HUES64 (cell line): ENCODE results near the gene FHIT.
"Not testable (repeated sequence)": the region's sequence is repeated elsewhere in the genome, so short reads cannot be mapped to it uniquely, and the experiment has no call there.

Source experiments
- H3K27ac ChIP-seq: 2 replicates; pipeline ENCODE4 v1.7.0; 2013; ENCODE audit warnings: low read depth, low read length, inconsistent platforms
- H3K27me3 ChIP-seq: 2 replicates; pipeline ENCODE4 v1.6.1; 2013; ENCODE audit warnings: mild to moderate bottlenecking, low read length; ENCODE audit not compliant: insufficient read depth
- H3K36me3 ChIP-seq: 2 replicates; pipeline ENCODE4 v1.6.1; 2013; ENCODE audit warnings: mild to moderate bottlenecking, low read length; ENCODE audit not compliant: insufficient read depth
- H3K4me1 ChIP-seq: 2 replicates; pipeline ENCODE4 v1.6.1; 2013; ENCODE audit warnings: mild to moderate bottlenecking, low read length, moderate library complexity; ENCODE audit not compliant: insufficient read depth
- H3K4me3 ChIP-seq: 2 replicates; pipeline ENCODE4 v1.5.1; 2013; ENCODE audit warnings: mild to moderate bottlenecking, low read length, moderate library complexity
- H3K9ac ChIP-seq: 2 replicates; pipeline ENCODE4 v1.6.1; 2013; ENCODE audit warnings: mild to moderate bottlenecking, low read depth, low read length
- H3K9me3 ChIP-seq: 2 replicates; pipeline ENCODE4 v1.6.1; 2013; ENCODE audit warnings: low read depth, low read length; ENCODE audit not compliant: insufficient read depth
- WGBS: fragments of 150-250, 120-280 bp; methylation state at CpG from one replicate; pipeline ENCODE4 v1.1.7; 2013; ENCODE audit warnings: missing lambda C conversion rate; 5-methylcytosine and 5-hydroxymethylcytosine counted together

FHIT gene

DNA sequence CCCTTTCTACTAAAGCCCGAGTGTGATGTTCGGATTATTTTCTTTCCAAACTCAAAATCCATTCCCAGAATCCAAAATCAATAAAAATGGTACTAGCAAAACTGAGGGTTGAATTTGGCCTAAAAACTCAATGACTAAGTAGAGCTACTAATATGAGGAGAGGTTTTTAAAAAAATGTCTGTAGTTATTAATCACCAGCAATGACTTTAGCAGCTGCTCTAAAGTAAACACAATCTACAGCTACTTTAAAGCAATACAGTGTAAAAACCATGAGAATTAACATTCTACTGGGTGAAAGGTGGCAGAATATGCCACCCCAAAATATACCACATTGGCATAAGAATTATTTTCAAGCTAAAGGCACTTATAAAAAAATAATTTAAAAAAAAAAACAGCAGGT lies 23.5 kb downstream of the FHIT start:
- Histone ChIP-seq H3K36me3 (no peaks in the 10 kb centered on the region), H3K4me3 (no peak overlapping the region), H3K27ac (no peak overlapping the region), H3K9me3 (no peaks in the 10 kb centered on the region), H3K9ac (no peak overlapping the region), H3K4me1 (no peaks in the 10 kb centered on the region), H3K27me3 (no peaks in the 10 kb centered on the region)
- WGBS: 90% methylated on average over 2 of the region's 2 CpGs

DNA sequence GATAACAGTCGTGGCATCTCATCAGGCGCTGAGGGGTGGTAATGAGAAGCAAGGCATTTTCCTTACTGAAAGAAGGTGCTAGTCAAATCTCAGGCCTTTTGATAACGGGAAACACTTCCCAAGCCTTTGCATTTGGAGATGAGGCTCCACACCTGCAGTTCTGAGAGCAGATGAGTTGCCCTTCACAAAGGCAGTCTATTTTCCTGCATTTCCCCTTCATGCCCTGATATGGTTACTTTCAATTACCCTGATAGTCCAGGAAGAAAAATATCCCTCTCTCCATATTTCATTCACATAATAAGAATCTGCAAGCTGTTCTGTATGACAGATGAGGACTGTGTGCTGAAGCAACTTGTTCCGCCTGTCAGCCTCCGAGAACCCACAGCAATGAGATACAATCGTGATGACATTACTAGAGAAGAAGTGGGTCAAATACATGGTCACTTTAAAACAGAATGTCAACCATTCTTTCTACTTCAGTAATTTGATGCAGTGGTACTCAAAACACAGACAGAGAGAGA lies 25.0 kb downstream of the FHIT start:
- Histone ChIP-seq H3K9me3 (no peaks in the 10 kb centered on the region), H3K4me3 (no peak overlapping the region), H3K27me3 (no peaks in the 10 kb centered on the region), H3K9ac (no peak overlapping the region), H3K4me1 (no peaks in the 10 kb centered on the region), H3K27ac (no peak overlapping the region), H3K36me3 (no peaks in the 10 kb centered on the region)
- WGBS: 92% methylated on average over 6 of the region's 6 CpGs

DNA sequence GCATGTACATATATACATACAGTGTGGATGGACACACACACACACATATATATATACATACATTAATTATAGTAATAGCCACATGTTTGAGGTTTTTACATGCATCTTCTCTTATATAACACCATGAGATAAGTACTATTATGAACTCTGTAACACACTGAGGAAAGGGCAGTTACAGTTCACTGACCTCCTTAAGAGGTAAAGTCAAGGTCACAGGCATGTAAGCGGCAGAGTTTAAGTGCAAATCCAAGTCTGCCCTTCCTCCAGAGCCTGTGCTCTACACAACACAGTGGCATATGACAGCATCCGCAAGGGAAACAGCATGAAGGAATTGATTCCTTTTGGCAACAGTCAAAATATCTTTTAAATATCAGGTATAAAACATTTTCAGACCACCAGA lies 26.4 kb downstream of the FHIT start:
- H3K4me1 ChIP-seq: no peaks in the 10 kb centered on the region
- no peak overlapping the region for H3K4me3 ChIP-seq
- no peaks in the 10 kb centered on the region for H3K27me3 ChIP-seq
- H3K9me3 ChIP-seq: no peaks in the 10 kb centered on the region
- 91% methylated on average over 2 of the region's 2 CpGs for WGBS
- H3K36me3 ChIP-seq: no peaks in the 10 kb centered on the region
- no peak overlapping the region for H3K9ac ChIP-seq
- no peak overlapping the region for H3K27ac ChIP-seq

DNA sequence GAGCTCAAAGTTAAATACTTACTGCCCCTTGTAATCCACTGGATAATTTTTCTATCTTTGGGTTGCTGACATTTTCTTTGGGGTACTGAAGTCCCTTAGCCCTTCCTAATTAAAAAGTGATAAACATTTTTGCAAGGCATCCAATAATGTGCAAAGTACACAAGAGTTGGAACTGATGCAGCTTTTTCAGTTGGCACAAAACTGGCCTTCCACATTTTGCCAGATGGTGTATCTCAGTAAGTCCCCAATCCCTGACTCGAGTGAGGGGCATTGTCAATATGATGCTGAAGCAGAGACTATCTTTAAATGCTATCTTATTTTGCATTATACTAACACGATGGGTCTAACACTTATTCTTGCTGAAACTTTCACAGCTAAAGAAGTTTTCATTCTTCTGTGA lies 27.8 kb downstream of the FHIT start:
- no peaks in the 10 kb centered on the region for H3K9me3 ChIP-seq
- H3K9ac ChIP-seq: no peak overlapping the region
- no peaks in the 10 kb centered on the region for H3K36me3 ChIP-seq
- no peaks in the 10 kb centered on the region for H3K27me3 ChIP-seq
- H3K4me3 ChIP-seq: no peak overlapping the region
- WGBS: 86% methylated on average over 2 of the region's 2 CpGs
- no peaks in the 10 kb centered on the region for H3K4me1 ChIP-seq
- no peak overlapping the region for H3K27ac ChIP-seq

DNA sequence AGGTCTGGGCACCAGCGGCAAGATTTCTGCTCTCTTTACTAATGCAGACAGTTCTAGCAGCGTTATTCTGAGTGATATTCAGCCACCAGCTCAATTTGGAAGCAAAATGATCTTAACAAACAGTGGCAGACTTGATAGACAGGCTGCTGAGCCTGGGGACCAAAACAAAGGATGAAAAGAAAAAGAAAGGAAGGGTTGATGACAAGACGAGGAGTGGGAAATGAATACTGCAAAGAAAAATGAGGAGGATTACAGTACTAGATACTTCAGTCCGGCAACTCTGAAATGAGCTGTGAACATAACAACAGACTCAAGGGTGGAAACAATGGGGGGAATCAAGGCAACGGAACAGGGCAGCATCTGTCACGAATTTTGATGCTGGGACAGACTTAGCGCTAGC lies 28.8 kb downstream of the FHIT start:
- no peak overlapping the region for H3K27ac ChIP-seq
- H3K9me3 ChIP-seq: no peaks in the 10 kb centered on the region
- no peaks in the 10 kb centered on the region for H3K27me3 ChIP-seq
- no peaks in the 10 kb centered on the region for H3K36me3 ChIP-seq
- no peaks in the 10 kb centered on the region for H3K4me1 ChIP-seq
- WGBS: 90% methylated on average over 7 of the region's 7 CpGs
- H3K9ac ChIP-seq: no peak overlapping the region
- H3K4me3 ChIP-seq: no peak overlapping the region

DNA sequence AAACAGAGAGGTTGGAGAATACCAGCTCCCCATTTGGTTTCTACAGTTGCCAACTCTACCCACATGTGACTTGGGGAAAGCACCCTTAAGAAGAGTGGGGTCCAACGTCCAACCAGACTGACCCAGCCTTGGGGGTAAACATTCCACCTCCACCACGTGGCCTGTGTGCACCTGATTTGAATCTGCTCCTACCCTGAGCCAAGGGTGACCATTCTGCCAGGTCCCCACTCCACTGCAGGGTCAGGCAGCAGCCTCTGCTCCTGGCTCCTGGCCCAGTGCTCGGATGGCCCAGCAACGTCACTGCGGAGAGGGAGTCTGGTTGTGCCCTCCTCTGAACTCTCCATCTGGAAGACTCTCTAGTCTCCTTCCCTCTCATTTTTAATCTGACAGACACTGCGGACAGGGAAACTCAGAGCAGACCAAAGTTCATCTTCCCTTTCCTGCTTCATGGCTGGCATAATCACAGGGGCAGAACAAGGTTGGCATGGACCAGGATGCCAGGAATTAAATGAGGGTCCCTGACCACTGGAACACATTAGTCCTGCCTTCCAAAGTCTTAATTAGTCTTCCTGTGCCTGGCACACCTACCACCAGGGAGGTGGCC lies 29.4 kb downstream of the FHIT start:
- H3K27me3 ChIP-seq: no peaks in the 10 kb centered on the region
- 92% methylated on average over 6 of the region's 6 CpGs for WGBS
- H3K4me1 ChIP-seq: no peaks in the 10 kb centered on the region
- no peak overlapping the region for H3K27ac ChIP-seq
- H3K4me3 ChIP-seq: no peak overlapping the region
- H3K9ac ChIP-seq: no peak overlapping the region
- H3K36me3 ChIP-seq: no peaks in the 10 kb centered on the region
- no peaks in the 10 kb centered on the region for H3K9me3 ChIP-seq

DNA sequence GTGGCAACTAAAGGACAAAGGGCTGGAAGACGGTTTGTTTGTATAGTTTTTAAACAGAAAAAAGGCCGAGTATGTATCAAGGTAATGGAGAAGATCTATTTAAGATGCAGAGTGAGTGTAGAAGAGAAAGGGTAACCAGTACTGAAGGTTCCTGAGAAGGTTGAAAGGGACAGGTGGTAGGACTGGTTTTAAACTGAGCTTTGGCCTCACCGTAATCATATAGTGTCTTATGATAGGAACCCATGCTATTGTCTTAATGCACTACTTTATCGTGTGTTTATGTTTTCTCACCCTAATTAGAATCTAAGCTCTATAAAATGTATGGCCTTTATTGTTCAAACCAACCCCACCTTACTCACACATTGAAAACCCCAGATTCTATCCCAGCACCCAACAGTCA lies 32.7 kb downstream of the FHIT start:
- Histone ChIP-seq H3K27ac (no peak overlapping the region), H3K4me1 (no peaks in the 10 kb centered on the region), H3K36me3 (no peaks in the 10 kb centered on the region), H3K27me3 (no peaks in the 10 kb centered on the region), H3K9ac (no peak overlapping the region), H3K9me3 (no peaks in the 10 kb centered on the region), H3K4me3 (no peak overlapping the region)
- 87% methylated on average over 4 of the region's 4 CpGs for WGBS

DNA sequence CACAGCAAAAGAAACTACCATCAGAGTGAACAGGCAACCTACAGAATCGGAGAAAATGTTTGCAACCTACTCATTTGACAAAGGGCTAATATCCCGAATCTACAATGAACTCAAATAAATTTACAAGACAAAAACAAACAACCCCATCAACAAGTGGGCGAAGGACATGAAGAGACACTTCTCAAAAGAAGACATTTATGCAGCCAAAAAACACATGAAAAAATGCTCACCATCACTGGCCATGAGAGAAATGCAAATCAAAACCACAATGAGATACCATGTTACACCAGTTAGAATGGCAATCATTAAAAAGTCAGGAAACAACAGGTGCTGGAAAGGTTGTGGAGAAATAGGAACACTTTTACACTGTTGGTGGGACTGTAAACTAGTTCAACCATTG lies 35.1 kb downstream of the FHIT start:
- not testable (repeated sequence) for H3K36me3 ChIP-seq, H3K4me3 ChIP-seq
- WGBS: 92% methylated on average over 3 of the region's 3 CpGs

DNA sequence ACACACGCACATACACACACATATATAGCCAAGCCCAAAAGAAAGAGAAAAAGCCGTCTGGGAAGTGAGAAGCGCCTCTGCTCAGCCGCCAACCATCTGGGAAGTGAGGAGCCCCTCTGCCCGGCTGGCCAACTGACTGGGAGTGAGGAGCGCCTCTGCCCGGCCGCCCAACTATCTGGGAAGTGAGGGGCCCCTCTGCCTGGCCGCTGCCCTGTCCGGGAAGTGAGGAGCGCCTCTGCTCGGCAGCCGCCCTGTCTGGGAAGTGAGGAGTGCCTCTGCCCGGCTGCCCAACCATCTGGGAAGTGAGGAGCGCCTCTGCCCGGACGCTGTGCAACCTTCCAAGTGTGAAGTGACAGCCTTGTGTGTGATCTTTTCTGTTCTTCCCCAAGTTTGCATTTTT lies 49.2 kb downstream of the FHIT start:
- Histone ChIP-seq H3K4me3 (no peak overlapping the region), H3K36me3 (no peaks in the 10 kb centered on the region), H3K4me1 (no peaks in the 10 kb centered on the region), H3K9ac (no peak overlapping the region), H3K9me3 (no peaks in the 10 kb centered on the region), H3K27me3 (no peaks in the 10 kb centered on the region), H3K27ac (no peak overlapping the region)
- 93% methylated on average over 17 of the region's 17 CpGs for WGBS

More for the DNA sequence above, 35.1 kb downstream of the FHIT start:
- not testable (repeated sequence) for H3K27ac ChIP-seq, H3K9me3 ChIP-seq, H3K4me1 ChIP-seq, H3K9ac ChIP-seq, H3K27me3 ChIP-seq

DNA sequence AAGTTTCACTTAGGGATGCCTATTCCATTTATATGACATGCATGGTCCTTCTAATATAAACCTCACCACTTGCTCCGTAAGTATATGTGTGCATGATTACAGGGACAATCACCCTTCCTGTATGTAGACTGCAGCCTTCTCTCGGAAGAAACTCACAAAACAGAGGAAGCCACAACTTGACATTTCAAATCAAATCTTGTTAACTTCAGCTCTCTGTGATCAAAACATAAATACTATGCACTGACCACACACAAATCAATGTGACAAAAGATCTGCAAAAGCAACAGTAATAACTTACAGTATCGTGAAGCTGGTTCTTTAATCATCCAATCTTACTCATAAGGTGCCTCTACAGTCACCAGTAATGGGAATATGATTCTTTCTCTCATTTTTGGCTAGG lies 50.2 kb downstream of the FHIT start:
- H3K9ac ChIP-seq: no peak overlapping the region
- H3K27ac ChIP-seq: no peak overlapping the region
- 95% methylated on average over 3 of the region's 3 CpGs for WGBS
- H3K36me3 ChIP-seq: no peaks in the 10 kb centered on the region
- H3K27me3 ChIP-seq: no peaks in the 10 kb centered on the region
- H3K4me3 ChIP-seq: no peak overlapping the region
- no peaks in the 10 kb centered on the region for H3K4me1 ChIP-seq
- no peaks in the 10 kb centered on the region for H3K9me3 ChIP-seq

DNA sequence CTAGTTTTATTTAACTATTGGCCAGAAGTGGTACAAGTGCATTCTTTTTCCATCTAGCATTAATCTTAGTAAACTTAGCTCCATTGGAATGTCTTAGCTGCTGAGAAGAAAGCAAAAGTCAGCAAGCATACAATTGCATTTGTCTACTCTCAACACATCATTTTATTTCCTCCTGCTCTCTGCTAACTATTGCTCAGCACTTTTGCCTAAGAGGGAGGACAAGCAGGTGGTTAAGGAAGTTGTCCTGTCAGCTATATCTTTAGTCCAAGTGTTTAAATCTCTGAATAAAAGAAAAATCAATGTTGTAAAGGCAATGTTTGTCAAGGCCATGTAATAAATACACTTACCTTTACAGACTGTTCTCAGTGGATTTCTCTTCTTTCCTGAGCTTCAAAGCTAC lies 51.0 kb downstream of the FHIT start:
- H3K27ac ChIP-seq: no peak overlapping the region
- H3K4me1 ChIP-seq: 0 out of 2 replicates have a peak, but pooled peaks cover 4% of the 10 kb centered on the region
- no peaks in the 10 kb centered on the region for H3K27me3 ChIP-seq
- H3K9ac ChIP-seq: no peak overlapping the region
- H3K36me3 ChIP-seq: no peaks in the 10 kb centered on the region
- no peak overlapping the region for H3K4me3 ChIP-seq
- H3K9me3 ChIP-seq: no peaks in the 10 kb centered on the region

DNA sequence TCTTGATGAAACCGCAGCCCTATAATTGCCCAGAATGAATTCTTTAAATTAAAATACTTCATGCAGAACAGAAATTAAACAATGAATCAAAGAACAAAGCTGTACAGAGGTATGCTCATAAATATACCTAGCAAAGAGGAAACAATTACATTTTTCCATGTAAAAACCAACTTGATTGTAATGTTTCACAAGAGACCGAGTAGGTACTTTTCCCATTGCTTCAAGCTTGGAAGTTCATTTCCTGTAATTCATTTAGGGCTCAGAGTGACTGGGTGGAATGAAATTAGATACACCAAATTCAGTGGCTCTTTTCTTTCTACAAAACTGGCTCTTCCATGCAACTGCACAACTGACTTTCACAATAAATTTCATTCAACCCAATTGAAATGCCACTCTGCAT lies 51.4 kb downstream of the FHIT start:
- Histone ChIP-seq H3K4me3 (no peak overlapping the region), H3K36me3 (no peaks in the 10 kb centered on the region), H3K27ac (no peak overlapping the region), H3K4me1 (0 out of 2 replicates have a peak, but pooled peaks cover 9% of the 10 kb centered on the region), H3K9me3 (no peaks in the 10 kb centered on the region), H3K27me3 (no peaks in the 10 kb centered on the region), H3K9ac (no peak overlapping the region)
- WGBS: 97% methylated on average over 2 of the region's 2 CpGs
